IPS-18c (cell line): ENCODE data around the gene PRC1.
"Not testable (repeated sequence)": the region's sequence is repeated elsewhere in the genome, so short reads cannot be mapped to it uniquely, and the experiment has no call there.

Experiments used
- H3K4me3 ChIP-seq: 2 replicates; pipeline ENCODE4 v1.7.0; 2013; ENCODE audit warnings: low read depth, mild to moderate bottlenecking, low read length, moderate library complexity; ENCODE audit not compliant: insufficient read depth
- H3K9me3 ChIP-seq: one replicate; pipeline ENCODE4 v1.6.1; 2013; ENCODE audit warnings: mild to moderate bottlenecking, low read length, moderate library complexity; ENCODE audit not compliant: control insufficient read depth, insufficient read depth

The PRC1 gene, protein sequence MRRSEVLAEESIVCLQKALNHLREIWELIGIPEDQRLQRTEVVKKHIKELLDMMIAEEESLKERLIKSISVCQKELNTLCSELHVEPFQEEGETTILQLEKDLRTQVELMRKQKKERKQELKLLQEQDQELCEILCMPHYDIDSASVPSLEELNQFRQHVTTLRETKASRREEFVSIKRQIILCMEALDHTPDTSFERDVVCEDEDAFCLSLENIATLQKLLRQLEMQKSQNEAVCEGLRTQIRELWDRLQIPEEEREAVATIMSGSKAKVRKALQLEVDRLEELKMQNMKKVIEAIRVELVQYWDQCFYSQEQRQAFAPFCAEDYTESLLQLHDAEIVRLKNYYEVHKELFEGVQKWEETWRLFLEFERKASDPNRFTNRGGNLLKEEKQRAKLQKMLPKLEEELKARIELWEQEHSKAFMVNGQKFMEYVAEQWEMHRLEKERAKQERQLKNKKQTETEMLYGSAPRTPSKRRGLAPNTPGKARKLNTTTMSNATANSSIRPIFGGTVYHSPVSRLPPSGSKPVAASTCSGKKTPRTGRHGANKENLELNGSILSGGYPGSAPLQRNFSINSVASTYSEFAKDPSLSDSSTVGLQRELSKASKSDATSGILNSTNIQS

GRCh38 chr15:90994417-90995311 is at the start of gene PRC1:
Gene PRC1 (minus strand): TSS chr15:90994535. CDS start chr15:90994417, 118 bp downstream.
- Histone ChIP-seq H3K9me3 (no peaks in the 10 kb centered on the region), H3K4me3 (peak within 1 kb of the TSS; percentile 96)

GRCh38 chr15:91043202-91043874 is 49.0 kb upstream of the PRC1 start:
- no peaks in the 10 kb centered on the region for H3K9me3 ChIP-seq
- H3K4me3 ChIP-seq, result no peak overlapping the region

GRCh38 chr15:91040856-91041255 is 46.5 kb upstream of the PRC1 start:
- Histone ChIP-seq H3K9me3 (no peaks in the 10 kb centered on the region), H3K4me3 (no peak overlapping the region)

GRCh38 chr15:91039996-91040395 is 45.7 kb upstream of the PRC1 start:
- no peaks in the 10 kb centered on the region for H3K9me3 ChIP-seq
- no peak overlapping the region for H3K4me3 ChIP-seq

GRCh38 chr15:91032919-91033803 is 38.8 kb upstream of the PRC1 start:
- Histone ChIP-seq H3K9me3 (no peaks in the 10 kb centered on the region), H3K4me3 (no peak overlapping the region)

GRCh38 chr15:91031796-91032195 is 37.5 kb upstream of the PRC1 start:
- H3K4me3 ChIP-seq, result no peak overlapping the region
- no peaks in the 10 kb centered on the region for H3K9me3 ChIP-seq

DNA sequence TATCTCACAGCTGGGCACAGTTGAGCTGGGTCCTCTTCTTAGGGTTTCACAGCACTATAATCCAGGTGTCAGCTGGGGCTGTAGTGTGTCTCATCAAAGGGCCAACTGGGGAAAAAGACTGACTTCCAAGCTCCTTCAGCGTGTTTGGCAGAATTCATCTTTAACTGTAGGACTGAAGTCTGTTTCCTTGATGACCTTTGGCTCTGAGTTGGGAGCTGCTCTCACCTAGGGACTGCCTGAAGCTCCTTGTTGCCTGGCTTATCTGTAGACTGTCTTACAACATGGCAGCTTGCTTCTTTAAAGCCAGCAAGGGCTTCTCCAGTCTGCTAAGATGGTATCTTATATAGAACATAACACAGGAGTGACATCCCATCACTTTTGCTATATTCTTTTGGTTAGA is 33.3 kb upstream of the PRC1 start:
- H3K9me3 ChIP-seq, result no peaks in the 10 kb centered on the region
- H3K4me3 ChIP-seq, result no peak overlapping the region

DNA sequence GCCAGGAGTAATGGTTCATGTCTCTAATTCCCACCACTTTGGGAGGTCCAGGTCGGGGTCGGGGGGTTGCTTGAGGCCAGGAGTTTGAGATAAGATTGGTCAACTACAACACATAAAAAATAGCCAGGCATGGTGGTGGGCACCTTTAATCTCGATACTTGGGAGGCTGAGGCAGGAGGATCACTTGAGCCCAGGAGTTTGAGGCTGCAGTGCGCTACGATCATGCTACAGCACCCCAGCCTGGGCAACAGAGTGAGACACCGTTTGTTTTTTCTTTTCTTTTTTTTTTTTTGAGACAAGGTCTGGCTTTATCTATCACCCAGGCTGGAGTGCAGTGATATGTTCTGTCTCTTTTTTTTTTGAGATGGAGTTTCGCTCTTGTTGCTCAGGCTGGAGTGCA is 29.4 kb upstream of the PRC1 start:
- H3K4me3 ChIP-seq, result no peak overlapping the region
- no peaks in the 10 kb centered on the region for H3K9me3 ChIP-seq

DNA sequence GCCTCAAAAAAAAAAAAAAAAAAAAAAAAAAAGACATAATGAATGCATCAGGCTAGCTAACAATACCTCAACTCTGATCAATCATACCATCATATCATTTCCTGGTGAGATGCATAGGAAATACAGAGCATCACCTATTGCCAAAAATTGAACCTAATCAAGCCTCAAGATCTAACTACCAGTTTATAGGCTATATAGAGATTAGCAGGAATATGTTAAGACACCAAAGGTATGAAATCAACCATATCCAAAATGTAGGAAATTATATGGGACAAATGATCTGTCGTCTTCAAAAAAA is 28.4 kb upstream of the PRC1 start:
- H3K9me3 ChIP-seq, result no peaks in the 10 kb centered on the region
- H3K4me3 ChIP-seq, result peak overlapping the region; percentile 94

DNA sequence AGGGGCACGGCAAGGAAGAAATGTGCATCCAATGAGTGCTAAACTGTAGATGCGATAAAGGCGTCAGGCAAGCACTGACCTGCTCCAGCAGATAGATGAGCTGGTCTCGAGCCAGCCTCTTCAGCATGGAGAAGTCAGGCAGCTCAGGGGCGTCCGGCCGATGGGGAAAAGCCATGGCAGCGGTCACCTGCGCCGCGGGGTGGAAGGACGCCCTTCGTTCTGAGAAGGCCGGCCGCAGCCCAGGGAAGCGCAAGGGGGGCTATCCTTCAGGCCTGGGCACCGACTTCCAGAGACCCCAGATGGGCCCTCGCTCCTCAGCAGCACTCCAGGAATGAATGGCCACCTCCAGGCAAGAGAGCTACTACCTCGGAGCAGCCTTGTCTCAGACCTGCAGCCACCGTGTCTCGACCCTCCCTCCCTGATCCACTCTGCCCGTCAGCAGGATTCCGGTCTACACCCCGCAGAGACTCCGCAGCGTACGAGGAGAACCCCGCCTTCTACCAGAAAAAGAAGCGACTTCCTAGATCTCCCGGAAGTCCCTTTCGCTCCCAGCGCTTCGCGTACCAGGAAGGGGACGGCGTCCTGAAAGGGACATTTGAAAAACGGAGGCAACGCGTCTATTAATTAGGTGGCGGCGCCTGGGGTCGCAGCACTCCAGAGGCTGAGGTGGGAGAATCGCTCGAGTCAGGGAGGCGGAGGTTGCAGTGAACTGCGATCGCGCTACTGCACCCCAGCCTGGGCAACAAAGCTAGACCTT is 27.9 kb upstream of the PRC1 start, which contains the start of gene VPS33B:
VPS33B (minus strand) TSS at position 520 of the 757 bp plus-strand sequence; CDS start at position 175, 345 bp downstream.
- Histone ChIP-seq H3K9me3 (no peaks in the 10 kb centered on the region), H3K4me3 (peak within 1 kb of the TSS; percentile 94)

DNA sequence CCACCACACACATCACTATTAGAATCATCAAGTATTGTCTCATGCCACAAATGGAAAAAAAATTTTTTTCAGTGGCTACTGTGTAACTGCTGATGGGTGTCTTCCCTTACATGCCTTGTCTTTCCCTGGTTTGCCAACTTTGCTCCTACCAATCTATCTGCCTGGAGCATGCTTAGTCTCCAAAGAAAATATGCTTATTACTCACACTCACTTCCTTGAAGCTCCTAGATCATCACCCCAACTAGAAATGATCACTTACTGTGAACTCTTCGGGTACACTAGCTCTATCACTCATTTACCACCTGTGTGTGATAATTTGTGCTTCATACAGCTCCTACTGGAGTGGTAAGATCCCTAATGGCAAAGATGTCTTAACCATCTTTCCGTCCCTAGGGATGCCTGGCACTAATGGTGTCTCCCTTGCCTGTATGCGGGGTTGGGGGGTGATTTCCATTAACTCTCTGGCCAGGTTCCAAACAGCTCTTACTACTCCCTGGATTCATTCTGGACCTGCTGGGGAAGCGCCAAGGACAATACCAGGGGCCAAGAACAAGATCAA is 27.3 kb upstream of the PRC1 start:
- H3K4me3 ChIP-seq, result peak overlapping the region; percentile 94
- no peaks in the 10 kb centered on the region for H3K9me3 ChIP-seq

- Histone ChIP-seq H3K4me3 (no peak overlapping the region), H3K9me3 (no peaks in the 10 kb centered on the region)
Observed at GRCh38 chr15:91018158-91018557, 23.8 kb upstream of the PRC1 start.

DNA sequence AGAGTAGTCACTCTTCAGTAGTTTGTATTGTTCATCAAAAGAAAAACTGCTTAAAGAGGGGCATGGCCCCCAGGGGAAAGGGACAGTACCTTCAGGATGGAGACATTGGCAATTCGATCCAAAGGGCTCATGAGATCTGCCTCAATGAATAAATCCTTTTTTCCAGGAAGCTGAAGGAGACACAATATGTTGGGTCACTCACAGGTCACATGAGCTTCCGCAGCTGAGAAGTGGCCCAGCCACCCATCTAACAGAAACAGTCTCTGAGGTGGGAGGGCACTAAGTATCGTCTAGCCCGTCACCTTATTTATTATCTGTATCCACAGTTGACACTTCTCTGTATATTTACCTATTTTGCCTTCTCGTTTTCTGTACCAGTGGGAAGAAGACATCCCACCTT is 23.4 kb upstream of the PRC1 start:
- Histone ChIP-seq H3K4me3 (no peak overlapping the region), H3K9me3 (no peaks in the 10 kb centered on the region)

DNA sequence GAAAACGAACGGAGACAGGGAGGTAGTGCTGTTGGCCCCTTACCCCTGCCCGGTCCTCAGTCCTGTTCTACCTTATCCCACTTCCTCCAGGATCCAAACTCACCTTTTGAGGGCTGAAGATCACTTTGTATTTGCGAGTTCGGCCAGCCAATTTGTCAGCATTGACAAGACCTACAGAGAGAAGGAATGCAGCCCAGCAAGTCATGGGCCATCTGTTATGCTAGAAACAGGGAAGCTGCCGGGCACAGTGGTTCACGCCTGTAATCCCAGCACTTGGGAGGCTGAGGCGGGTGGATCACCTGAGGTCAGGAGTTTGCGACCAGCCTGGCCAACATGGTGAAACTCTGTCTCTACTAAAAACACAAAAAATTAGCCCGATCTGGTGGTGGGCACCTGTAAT is 19.4 kb upstream of the PRC1 start:
- not testable (repeated sequence) for H3K9me3 ChIP-seq

DNA sequence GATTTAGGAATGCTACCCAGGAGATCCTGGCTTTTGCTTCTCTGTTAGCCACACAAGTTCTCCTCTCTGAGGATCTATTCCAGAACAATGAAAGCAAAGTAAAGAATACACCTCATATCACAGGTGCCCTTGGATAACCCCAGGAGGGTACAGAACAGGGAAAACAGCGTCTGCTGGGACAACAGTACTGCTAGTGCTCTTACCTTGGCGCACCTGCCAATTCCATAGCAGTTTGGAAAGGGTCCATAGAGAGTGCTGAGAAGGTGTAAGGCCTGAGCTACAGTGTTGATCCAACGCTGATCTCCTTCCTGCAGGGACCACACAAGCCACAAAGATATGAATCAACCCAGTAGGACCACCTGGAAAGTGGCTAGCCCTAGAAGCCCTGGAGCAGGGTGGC is 12.9 kb upstream of the PRC1 start:
- H3K9me3 ChIP-seq, result no peaks in the 10 kb centered on the region
- H3K4me3 ChIP-seq, result no peak overlapping the region

More for the DNA sequence above, 19.4 kb upstream of the PRC1 start:
- H3K4me3 ChIP-seq, result not testable (repeated sequence)

DNA sequence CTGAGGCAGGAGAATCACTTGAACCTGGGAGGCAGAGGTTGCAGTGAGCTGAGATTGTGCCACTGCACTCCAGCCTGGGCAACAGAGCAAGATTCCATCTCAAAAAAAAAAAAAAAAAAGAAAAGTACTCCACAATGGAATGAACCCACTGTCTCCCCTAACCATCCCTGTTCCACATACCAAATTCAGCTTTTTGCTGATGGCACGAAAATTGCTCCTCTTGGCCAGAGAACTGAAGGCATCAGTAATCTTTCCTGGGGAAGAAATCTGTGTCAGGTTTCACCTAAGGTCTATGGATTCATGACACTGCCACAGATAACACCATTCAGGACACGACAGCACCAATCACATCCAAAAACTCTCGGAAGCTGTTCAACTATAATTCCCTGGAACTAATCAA is 6.9 kb upstream of the PRC1 start:
- no peaks in the 10 kb centered on the region for H3K9me3 ChIP-seq
- no peak overlapping the region for H3K4me3 ChIP-seq
